ENCODE results near the gene MGAT5B. TPM values are rescaled to one million over a fixed set of nuclear protein-coding genes. Genes with fewer than 3 reads are reported as not detected.
"Not testable (repeated sequence)": the region's sequence is repeated elsewhere in the genome, so short reads cannot be mapped to it uniquely, and the experiment has no call there.

MGAT5B gene
- total RNA-seq, 2 donors from 2014 or later, result 0.14 to 4.1 TPM

- peaks cover 4% of the 10 kb centered on the region for H3K27me3 ChIP-seq (replicated peaks; ENCODE audit: insufficient read depth)
- TF ChIP-seq POLR2A (IDR thresholded peaks at IDR 0.05) (no peak), POLR2AphosphoS5 (IDR thresholded peaks at IDR 0.05) (no peak)
- TF ChIP-seq, protein P1, sequence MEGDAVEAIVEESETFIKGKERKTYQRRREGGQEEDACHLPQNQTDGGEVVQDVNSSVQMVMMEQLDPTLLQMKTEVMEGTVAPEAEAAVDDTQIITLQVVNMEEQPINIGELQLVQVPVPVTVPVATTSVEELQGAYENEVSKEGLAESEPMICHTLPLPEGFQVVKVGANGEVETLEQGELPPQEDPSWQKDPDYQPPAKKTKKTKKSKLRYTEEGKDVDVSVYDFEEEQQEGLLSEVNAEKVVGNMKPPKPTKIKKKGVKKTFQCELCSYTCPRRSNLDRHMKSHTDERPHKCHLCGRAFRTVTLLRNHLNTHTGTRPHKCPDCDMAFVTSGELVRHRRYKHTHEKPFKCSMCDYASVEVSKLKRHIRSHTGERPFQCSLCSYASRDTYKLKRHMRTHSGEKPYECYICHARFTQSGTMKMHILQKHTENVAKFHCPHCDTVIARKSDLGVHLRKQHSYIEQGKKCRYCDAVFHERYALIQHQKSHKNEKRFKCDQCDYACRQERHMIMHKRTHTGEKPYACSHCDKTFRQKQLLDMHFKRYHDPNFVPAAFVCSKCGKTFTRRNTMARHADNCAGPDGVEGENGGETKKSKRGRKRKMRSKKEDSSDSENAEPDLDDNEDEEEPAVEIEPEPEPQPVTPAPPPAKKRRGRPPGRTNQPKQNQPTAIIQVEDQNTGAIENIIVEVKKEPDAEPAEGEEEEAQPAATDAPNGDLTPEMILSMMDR (IDR thresholded peaks at IDR 0.05), result no peak
- 80% methylated on average over 6 of the region's 6 CpGs for WGBS
- intact Hi-C loops (cut with DNase I), result no loop called here
- no peak for DNase-seq (ENCODE audit: low spot score)
- H3K4me1 ChIP-seq (replicated peaks), result no peaks in the 10 kb centered on the region
- no peaks in the 10 kb centered on the region for H3K9me3 ChIP-seq
- no peaks in the 10 kb centered on the region for H3K36me3 ChIP-seq
- H3K27ac ChIP-seq, result no peak overlapping the region
- H3K4me3 ChIP-seq, result no peak overlapping the region
Observed at GRCh38 chr17:76845541-76846017, 22.6 kb upstream of the MGAT5B start.

DNA sequence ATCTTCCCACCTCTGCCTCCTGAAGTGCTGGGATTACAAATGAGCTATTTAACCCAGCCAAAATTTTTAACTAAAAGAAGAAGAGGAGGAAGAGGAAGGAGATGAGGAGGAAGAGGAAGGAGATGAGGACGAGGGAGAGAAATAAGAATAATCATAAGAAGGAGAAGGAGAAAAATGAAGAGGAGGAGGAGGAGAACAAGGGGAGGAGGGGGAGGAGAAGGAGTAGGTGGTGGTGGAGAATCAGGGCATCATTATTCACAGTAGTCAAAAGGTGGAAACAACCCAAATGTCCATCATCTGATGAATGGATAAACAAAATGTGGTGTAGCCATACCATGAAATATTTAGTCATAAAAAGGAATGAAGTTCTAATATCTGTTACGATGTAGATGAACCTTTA, 21.2 kb upstream of the MGAT5B start:
- H3K27me3 ChIP-seq (replicated peaks; ENCODE audit: insufficient read depth), result no peaks in the 10 kb centered on the region
- H3K9me3 ChIP-seq, result no peaks in the 10 kb centered on the region
- no peaks in the 10 kb centered on the region for H3K4me1 ChIP-seq (replicated peaks)
- no peaks in the 10 kb centered on the region for H3K36me3 ChIP-seq
- 85% methylated on average over 2 of the region's 2 CpGs for WGBS
- DNase-seq (ENCODE audit: low spot score), result no peak
- TF ChIP-seq POLR2AphosphoS5 (IDR thresholded peaks at IDR 0.05) (no peak), POLR2A (IDR thresholded peaks at IDR 0.05) (no peak)
- TF ChIP-seq, protein P1 (IDR thresholded peaks at IDR 0.05), result no peak
- H3K27ac ChIP-seq, result no peak overlapping the region
- H3K4me3 ChIP-seq, result no peak overlapping the region
- intact Hi-C loops (cut with DNase I), result no loop called here

- no peaks in the 10 kb centered on the region for H3K27me3 ChIP-seq (replicated peaks; ENCODE audit: insufficient read depth)
- no peak overlapping the region for H3K4me3 ChIP-seq
- intact Hi-C loops (cut with DNase I), result no loop called here
- H3K27ac ChIP-seq, result no peak overlapping the region
- 87% methylated on average over 8 of the region's 8 CpGs for WGBS
- TF ChIP-seq POLR2AphosphoS5 (IDR thresholded peaks at IDR 0.05), result no peak
- no peak for TF ChIP-seq POLR2A (IDR thresholded peaks at IDR 0.05)
- TF ChIP-seq, protein P1 (IDR thresholded peaks at IDR 0.05), result no peak
- no peaks in the 10 kb centered on the region for H3K36me3 ChIP-seq
- no peaks in the 10 kb centered on the region for H3K4me1 ChIP-seq (replicated peaks)
- no peaks in the 10 kb centered on the region for H3K9me3 ChIP-seq
- DNase-seq (ENCODE audit: low spot score), result no peak
Observed at GRCh38 chr17:76848670-76849069, 19.5 kb upstream of the MGAT5B start.

DNA sequence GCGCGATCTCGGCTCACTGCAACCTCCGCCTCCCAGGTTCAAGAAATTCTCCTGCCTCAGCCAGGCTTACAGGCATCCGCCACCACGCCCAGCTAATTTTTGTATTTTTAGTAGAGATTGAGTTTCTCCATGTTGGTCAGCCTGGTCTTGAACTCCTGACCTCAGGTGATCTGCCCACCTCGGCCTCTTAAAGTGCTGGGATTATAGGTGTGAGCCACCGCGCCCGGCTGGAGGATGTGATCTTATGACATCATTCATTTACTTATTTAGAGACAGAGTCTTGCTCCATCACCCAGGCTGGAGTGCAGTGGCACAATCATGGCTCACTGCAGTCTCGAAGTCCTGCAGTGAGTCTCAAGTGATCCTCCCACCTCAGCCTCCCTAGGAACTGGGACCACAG, 19.0 kb upstream of the MGAT5B start:
- H3K36me3 ChIP-seq; DNase-seq (ENCODE audit: low spot score); H3K4me3 ChIP-seq; H3K27ac ChIP-seq; intact Hi-C loops (cut with DNase I); H3K4me1 ChIP-seq (replicated peaks); H3K27me3 ChIP-seq (replicated peaks; ENCODE audit: insufficient read depth); H3K9me3 ChIP-seq: not testable (repeated sequence)
- 87% methylated on average over 11 of the region's 11 CpGs for WGBS

GRCh38 chr17:76852843-76853242, 15.4 kb upstream of the MGAT5B start:
- no peak for DNase-seq (ENCODE audit: low spot score)
- Histone ChIP-seq H3K27ac (no peak overlapping the region), H3K4me1 (replicated peaks) (no peaks in the 10 kb centered on the region), H3K9me3 (no peaks in the 10 kb centered on the region), H3K4me3 (no peak overlapping the region), H3K36me3 (no peaks in the 10 kb centered on the region), H3K27me3 (replicated peaks; ENCODE audit: insufficient read depth) (no peaks in the 10 kb centered on the region)
- 71% methylated on average over 8 of the region's 8 CpGs for whole genome bisulfite sequencing
- TF ChIP-seq POLR2AphosphoS5 (IDR thresholded peaks at IDR 0.05), result no peak
- TF ChIP-seq, protein P1 (IDR thresholded peaks at IDR 0.05), result no peak
- no peak for TF ChIP-seq POLR2A (IDR thresholded peaks at IDR 0.05)
- intact Hi-C loops (cut with DNase I), result no loop called here

All from prostate gland (tissue), 2 donors.